ENCODE measurements around the gene HHIPL1. TPM values are rescaled to one million over a fixed set of nuclear protein-coding genes. Genes with fewer than 3 reads are reported as not detected.

The HHIPL1 gene
- 0.66 and 1.9 TPM in 2 replicates for total RNA-seq

GRCh38 chr14:99644723-99645544 is at the start of gene HHIPL1:
Gene HHIPL1 (plus strand): TSS chr14:99645129. CDS start chr14:99645208, 79 bp downstream.

DNA sequence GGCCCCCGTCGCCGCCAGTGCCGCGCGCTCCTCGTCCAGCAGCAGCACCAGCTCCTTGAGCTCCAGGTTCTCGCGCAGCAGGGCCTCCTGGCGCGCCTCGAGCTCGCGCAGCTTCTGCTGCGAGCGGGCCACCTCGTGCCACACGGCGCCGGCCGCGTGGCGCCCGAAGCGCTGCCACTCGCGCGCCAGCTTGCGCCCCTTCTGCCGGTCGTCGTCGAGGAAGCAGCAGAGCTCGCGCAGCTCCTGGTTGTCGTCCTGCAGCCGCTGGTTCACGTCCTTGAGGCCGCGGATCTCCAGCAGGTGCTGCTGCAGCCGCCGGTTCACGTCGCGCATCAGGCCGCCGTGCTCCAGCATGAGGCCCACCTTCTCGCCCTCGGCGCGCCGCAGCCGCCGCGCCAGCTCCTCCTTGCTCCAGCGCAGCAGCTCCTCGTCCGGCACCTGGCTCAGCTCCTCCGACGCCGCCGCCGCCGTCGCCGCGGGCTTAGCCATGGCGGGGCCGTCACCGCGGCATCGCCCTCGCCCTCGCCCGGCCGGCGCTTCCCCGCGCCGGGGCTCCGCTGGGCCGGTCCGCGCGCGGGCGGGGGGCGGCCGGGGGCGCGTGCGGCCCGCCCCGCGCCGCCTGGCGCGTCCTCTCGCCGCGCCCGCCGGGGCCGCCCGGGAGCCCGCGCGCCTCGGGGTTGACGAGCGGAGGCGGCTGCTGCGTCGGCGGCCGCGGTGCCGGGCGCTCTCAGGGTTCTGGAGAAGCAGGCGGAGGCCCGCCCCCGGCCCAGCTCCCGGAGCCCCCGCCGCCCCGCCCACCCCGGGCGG is 41.3 kb upstream of the HHIPL1 start, which contains the start of gene CCDC85C:
CCDC85C (minus strand) TSS at position 737 of the 807 bp plus-strand sequence; CDS start at position 489, 248 bp downstream.

GRCh38 chr14:99683619-99684409 is 38.9 kb downstream of the HHIPL1 start, which contains the start of gene CYP46A1:
Gene CYP46A1 (plus strand): TSS chr14:99684298. CDS start chr14:99684418, 120 bp downstream.

Other genes starting within 250 kb of the HHIPL1 start
- 66.7 TPM in 2 replicates for gene SETD3, start 164.3 kb upstream of the HHIPL1 start, total RNA-seq
- gene CCNK, start 163.7 kb upstream of the HHIPL1 start, total RNA-seq = 29.3 and 31.2 TPM in 2 replicates
- 6.1 and 18.8 TPM in 2 replicates for gene CCDC85C, start 40.9 kb upstream of the HHIPL1 start, total RNA-seq
- gene CYP46A1, start 39.2 kb downstream of the HHIPL1 start, total RNA-seq = 0.14 TPM in 1 of 2 replicates, not detected in the other
- gene EML1, start 148.3 kb downstream of the HHIPL1 start, total RNA-seq = 9.4 and 64.9 TPM in 2 replicates